A549 (cell line): Measurements from ENCODE around the gene ESYT2. TPM values are rescaled to one million over a fixed set of nuclear protein-coding genes. Genes with fewer than 3 reads are reported as not detected.

ENCODE experiments used
- ATAC-seq, 2 experiments: fragments of 200-7000 bp in 1 of 2; fragments of >200 bp in 1 of 2; cut with Nextera tagmentation in 1 of 2; cut with Tn5 transposase in 1 of 2; 3 replicates each; pipeline versions ENCODE4 v1.8.0 to v1.9.1; 2018 to 2020; ENCODE audit warnings: mild to moderate bottlenecking in 1 of 2, moderate library complexity in 1 of 2
- CTCF ChIA-PET: fragments of 300-600 bp; sonication (Branson Sonifier 250); formaldehyde crosslinking; extraction: SDS; loops from one replicate; lab custom pipeline; 2021; ENCODE audit warnings: antibody characterized with exemption, inconsistent platforms; lab: Yijun Ruan, JAX
- POLR2A ChIA-PET: fragments of 350-600 bp; formaldehyde crosslinking; extraction: SDS; loops from one replicate; lab custom pipeline; 2021; ENCODE audit warnings: antibody characterized with exemption, inconsistent platforms; lab: Yijun Ruan, JAX
- DNase-seq, 2 experiments: peaks; one replicate each; pipeline versions ENCODE4 v3.0.0 to v3.0.0-alpha.2; 2011 to 2016; ENCODE audit warnings: low read depth in 1 of 2, low spot score in 1 of 2
- FAIRE-seq: peaks from 2 replicates; lab custom pipeline; 2011; peaks lifted over from hg19 to GRCh38; lab: Jason Lieb, UNC
- H3K27ac ChIP-seq, 2 experiments: fragments of >200 bp; sonication (Bioruptor Twin); formaldehyde crosslinking; 3 replicates each; pipeline ENCODE4 v1.5.1; 2016 to 2017
- H3K4me1 ChIP-seq: fragments of >200 bp; sonication (Bioruptor Twin); formaldehyde crosslinking; 3 replicates; pipeline ENCODE4 v1.6.1; 2016
- H3K4me2 ChIP-seq: fragments of >200 bp; sonication (Bioruptor Twin); formaldehyde crosslinking; 3 replicates; pipeline ENCODE4 v1.6.1; 2016
- H3K4me3 ChIP-seq: fragments of >200 bp; sonication (Bioruptor Twin); formaldehyde crosslinking; 3 replicates; pipeline ENCODE4 v1.5.1; 2016
- H3K9me3 ChIP-seq: fragments of >200 bp; sonication (Bioruptor Twin); formaldehyde crosslinking; 3 replicates; pipeline ENCODE4 v1.6.1; 2016
- CBX2 ChIP-seq: fragments of 200-600 bp; sonication (generic); IDR thresholded peaks from 2 replicates; pipeline ENCODE4 v1.6.1; 2016; ENCODE audit warnings: low read depth, mild to moderate bottlenecking, borderline replicate concordance
- CEBPB ChIP-seq, 2 experiments: fragments of >200 bp in 1 of 2; sonication (Bioruptor Twin) in 1 of 2; formaldehyde crosslinking in 1 of 2; IDR thresholded peaks; 2 replicates each; pipeline ENCODE4 v1.6.1; 2012 to 2016
- CHD4 ChIP-seq: fragments of 200-600 bp; sonication (generic); IDR thresholded peaks from 2 replicates; pipeline ENCODE4 v1.6.1; 2016; ENCODE audit warnings: antibody characterized with exemption, mild to moderate bottlenecking, borderline replicate concordance
- EHMT2 ChIP-seq: fragments of 200-600 bp; sonication (generic); IDR thresholded peaks from 2 replicates; pipeline ENCODE4 v1.6.1; 2016; ENCODE audit warnings: antibody characterized with exemption, low read depth, mild to moderate bottlenecking, moderate library complexity
- EP300 ChIP-seq, 2 experiments: fragments of >200 bp; sonication (Bioruptor Twin); formaldehyde crosslinking; IDR thresholded peaks; 2 replicates in 1 of 2; 3 replicates in 1 of 2; pipeline ENCODE4 v1.6.1; 2016 to 2017
- ESRRA ChIP-seq: fragments of 150-350 bp; IDR thresholded peaks from 2 replicates; pipeline ENCODE4 v1.6.1; 2014; ENCODE audit warnings: mild to moderate bottlenecking, low read length, borderline replicate concordance
- FOSB ChIP-seq: fragments of 250-450 bp; sonication (Bioruptor Pico); IDR thresholded peaks from 2 replicates; pipeline ENCODE4 v1.5.0; 2020; ENCODE audit warnings: mild to moderate bottlenecking, moderate library complexity
- FOSL2 ChIP-seq, 2 experiments: fragments of 450-650 bp in 1 of 2; fragments of >200 bp in 1 of 2; sonication (Bioruptor Twin) in 1 of 2; formaldehyde crosslinking; IDR thresholded peaks; 2 replicates each; pipeline versions ENCODE4 v1.5.0 to v1.6.1; 2016 to 2020; ENCODE audit warnings: mild to moderate bottlenecking in 1 of 2, moderate library complexity in 1 of 2
- HOXA7 ChIP-seq: fragments of 250-450 bp; sonication (Bioruptor Pico); IDR thresholded peaks from 2 replicates; pipeline ENCODE4 v1.5.0; 2020; ENCODE audit warnings: mild to moderate bottlenecking, moderate library complexity
- JUN ChIP-seq, 2 experiments: fragments of >200 bp; sonication (Bioruptor Twin); formaldehyde crosslinking; IDR thresholded peaks; 2 replicates in 1 of 2; 3 replicates in 1 of 2; pipeline ENCODE4 v1.6.1; 2016 to 2017
- JUNB ChIP-seq: fragments of >200 bp; sonication (Bioruptor Twin); formaldehyde crosslinking; IDR thresholded peaks from 2 replicates; pipeline ENCODE4 v1.6.1; 2016
- MAFK ChIP-seq: fragments of 450-650 bp; IDR thresholded peaks from 2 replicates; pipeline ENCODE4 v1.6.1; 2014; ENCODE audit not compliant: partially characterized antibody
- NR3C1 ChIP-seq: fragments of >200 bp; sonication (Bioruptor Twin); formaldehyde crosslinking; IDR thresholded peaks from 3 replicates; pipeline ENCODE4 v1.6.1; 2017
- POLR2AphosphoS2 ChIP-seq: conservative IDR thresholded peaks from 2 replicates; pipeline ENCODE4 v1.6.1; 2012; ENCODE audit warnings: low read length, improper control_type of control experiment, inconsistent platforms
- RCOR1 ChIP-seq: fragments of 150-350 bp; IDR thresholded peaks from 2 replicates; pipeline ENCODE4 v1.6.1; 2014; ENCODE audit warnings: antibody characterized with exemption, low read length, low read depth
- SMC3 ChIP-seq: fragments of >200 bp; sonication (Bioruptor Twin); formaldehyde crosslinking; IDR thresholded peaks from 3 replicates; pipeline ENCODE4 v1.6.1; 2018; ENCODE audit warnings: inconsistent platforms
- ZC3H11A ChIP-seq: fragments of 450-650 bp; IDR thresholded peaks from 2 replicates; pipeline ENCODE4 v1.6.1; 2014; ENCODE audit warnings: antibody characterized with exemption, mild to moderate bottlenecking
- WGBS: methylation state at CpG from one replicate; pipeline ENCODE4 v1.1.6; 2017; ENCODE audit errors: missing lambda C conversion rate; 5-methylcytosine and 5-hydroxymethylcytosine counted together
- polyA plus RNA-seq, 4 experiments: library from polyadenylated mRNA; depleted of rRNA in 3 of 4; stranded (reverse); fragments of >200 nt; fragmentation: RNase III in 1 of 4; extraction: RNeasy Plus Mini Kit Qiagen cat#74134 plus additional on column Dnase treatment in 1 of 4; gene quantifications; 2 replicates in 3 of 4; 3 replicates in 1 of 4; pipeline ENCODE4 v1.2.3, GENCODE V29; 2011 to 2017
- TF ChIP-seq, protein P1 (sequence below): fragments of 250-450 bp; sonication (Bioruptor Pico); IDR thresholded peaks from 2 replicates; pipeline ENCODE4 v1.5.0; 2021; ENCODE audit warnings: mild to moderate bottlenecking, moderate library complexity, borderline replicate concordance
- TF ChIP-seq, protein P2 (sequence below): IDR thresholded peaks from 2 replicates; pipeline ENCODE4 v1.6.1; 2012
- TF ChIP-seq, protein P3 (sequence below): fragments of 150-350 bp; IDR thresholded peaks from 2 replicates; pipeline ENCODE4 v1.6.1; 2014; ENCODE audit warnings: low read depth, mild to moderate bottlenecking, low read length
- TF ChIP-seq, protein P4 (sequence below): fragments of 450-650 bp; IDR thresholded peaks from 2 replicates; pipeline ENCODE4 v1.6.1; 2014; ENCODE audit warnings: antibody characterized with exemption

ESYT2 gene
- polyA plus RNA-seq, 2 of the 4 experiments (the other 2 are of a cell fraction) = 45.8 to 77.0 TPM

DNA sequence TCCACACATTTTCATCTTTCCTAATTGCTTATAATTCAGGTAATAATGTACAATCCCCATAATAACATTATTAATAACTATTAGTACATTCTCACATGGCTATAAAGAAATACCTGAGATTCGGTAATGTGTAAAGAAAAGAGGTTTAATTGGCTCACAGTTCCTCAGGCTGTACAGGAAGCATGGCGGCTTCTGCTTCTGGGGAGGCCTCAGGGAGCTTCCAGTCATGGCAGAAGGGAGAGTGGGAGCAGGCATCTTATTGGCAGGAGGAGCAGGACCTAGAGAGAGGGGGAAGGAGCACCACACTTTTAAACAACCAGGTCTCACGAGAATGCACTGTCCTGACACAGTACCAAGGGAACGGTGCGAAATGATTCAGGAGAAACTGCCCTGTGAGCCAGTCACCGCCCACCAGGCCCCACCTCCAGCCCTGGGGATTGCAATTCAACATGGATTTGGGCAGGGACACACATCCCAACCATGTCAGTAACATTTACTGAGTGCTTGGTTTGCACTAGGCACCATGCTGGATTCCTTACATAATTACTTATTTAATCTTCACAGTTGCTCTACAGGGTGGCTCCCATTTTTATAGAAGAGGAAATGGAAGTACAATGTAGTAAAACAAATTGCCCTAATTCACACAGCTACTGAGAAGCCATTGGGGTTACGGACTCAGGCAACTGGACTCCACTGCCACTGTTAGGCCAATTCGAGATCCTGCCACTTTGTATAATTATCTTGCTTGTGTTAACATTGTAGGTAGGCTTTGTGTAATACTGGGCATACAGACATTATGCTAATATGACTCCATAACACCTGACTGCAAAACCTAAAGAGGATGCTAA lies 8.7 kb upstream of the ESYT2 start (continued):
- TF ChIP-seq, protein P1, sequence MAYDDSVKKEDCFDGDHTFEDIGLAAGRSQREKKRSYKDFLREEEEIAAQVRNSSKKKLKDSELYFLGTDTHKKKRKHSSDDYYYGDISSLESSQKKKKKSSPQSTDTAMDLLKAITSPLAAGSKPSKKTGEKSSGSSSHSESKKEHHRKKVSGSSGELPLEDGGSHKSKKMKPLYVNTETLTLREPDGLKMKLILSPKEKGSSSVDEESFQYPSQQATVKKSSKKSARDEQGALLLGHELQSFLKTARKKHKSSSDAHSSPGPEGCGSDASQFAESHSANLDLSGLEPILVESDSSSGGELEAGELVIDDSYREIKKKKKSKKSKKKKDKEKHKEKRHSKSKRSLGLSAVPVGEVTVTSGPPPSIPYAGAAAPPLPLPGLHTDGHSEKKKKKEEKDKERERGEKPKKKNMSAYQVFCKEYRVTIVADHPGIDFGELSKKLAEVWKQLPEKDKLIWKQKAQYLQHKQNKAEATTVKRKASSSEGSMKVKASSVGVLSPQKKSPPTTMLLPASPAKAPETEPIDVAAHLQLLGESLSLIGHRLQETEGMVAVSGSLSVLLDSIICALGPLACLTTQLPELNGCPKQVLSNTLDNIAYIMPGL (CRISPR knock-in tag) = no peak

DNA sequence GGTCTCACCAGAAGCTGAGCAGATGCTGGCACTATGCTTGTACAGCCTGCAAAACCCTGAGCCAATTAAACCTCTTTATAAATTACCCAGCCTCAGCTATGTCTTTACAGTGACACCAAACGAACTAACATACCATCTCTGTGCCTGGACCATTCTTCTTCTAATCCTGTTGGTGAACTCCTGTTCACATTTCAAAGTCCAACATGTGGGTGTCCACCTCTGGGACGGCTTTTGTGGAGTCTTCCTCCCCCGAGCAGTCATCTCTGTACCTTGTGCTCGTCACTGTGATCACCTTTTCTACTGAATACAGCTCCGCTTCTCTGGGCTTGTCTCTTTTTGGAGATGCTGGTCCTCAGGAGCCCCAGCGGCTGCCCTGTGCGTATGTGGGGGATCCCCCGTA lies 7.4 kb upstream of the ESYT2 start:
- ATAC-seq = no peak
- H3K9me3 ChIP-seq = no peaks in the 10 kb centered on the region
- ChIA-PET POLR2A (no interaction called here), CTCF (interaction anchor here (0.6 to 1.4 kb wide), 3 partner anchors 10 to 23 kb away, joined by 3 read pairs; no protein-coding TSS in a partner anchor)
- FAIRE-seq = no peak
- no peaks in the 10 kb centered on the region for H3K4me1 ChIP-seq
- WGBS = 48% methylated on average over 8 of the region's 8 CpGs
- no peak overlapping the region for H3K27ac ChIP-seq
- no peak for DNase-seq
- H3K4me3 ChIP-seq = no peak overlapping the region
- no peak overlapping the region for H3K4me2 ChIP-seq
- no peak for TF ChIP-seq HOXA7 (CRISPR knock-in tag)
- TF ChIP-seq CEBPB (IDR thresholded peaks at IDR 0.05) = no peak
- TF ChIP-seq EHMT2 = no peak

DNA sequence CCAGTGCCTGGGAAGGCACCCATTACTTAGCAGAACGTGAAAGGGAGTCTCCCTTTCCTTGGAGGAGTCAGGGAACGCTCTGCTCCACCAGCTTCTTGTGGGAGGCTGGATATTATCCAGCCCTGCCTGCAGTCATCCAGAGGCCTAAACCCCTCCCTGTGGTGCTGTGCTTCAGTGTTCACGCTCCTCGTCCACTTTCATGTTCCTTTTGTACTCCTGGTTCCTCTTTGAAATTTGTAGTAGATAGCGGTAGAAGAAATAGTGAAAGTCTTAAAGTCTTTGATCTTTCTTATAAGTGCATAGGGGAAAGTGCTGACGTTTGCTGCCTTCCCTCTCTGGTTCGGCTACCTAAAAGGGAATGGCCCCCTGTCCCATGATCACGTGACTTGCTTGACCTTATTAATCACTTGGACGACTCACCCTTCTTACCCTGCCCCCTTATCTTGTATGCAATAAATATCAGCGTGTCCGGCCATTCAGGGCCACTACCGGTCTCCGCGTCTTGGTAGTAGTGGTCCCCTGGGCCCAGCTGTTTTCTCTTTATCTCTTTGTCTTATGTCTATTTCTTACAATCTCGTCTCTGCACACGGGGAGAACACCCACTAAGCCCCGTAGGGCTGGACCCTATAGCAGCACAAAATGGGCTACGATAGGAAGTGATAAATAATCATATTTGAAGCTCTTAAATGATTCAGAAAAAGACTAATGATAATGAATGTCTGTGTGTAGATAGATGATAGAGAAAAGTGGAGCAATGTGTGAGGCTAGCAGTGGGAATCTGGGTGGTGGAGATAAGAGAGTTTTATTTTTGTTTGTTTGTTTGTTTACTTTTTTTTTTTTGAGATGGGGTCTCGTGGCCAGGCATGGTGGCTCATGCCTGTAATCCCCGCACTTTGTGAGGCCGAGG lies 5.8 kb upstream of the ESYT2 start:
- TF ChIP-seq CBX2 = no peak
- TF ChIP-seq POLR2AphosphoS2 = no peak
- no peak for TF ChIP-seq CHD4
- TF ChIP-seq EHMT2 = no peak
- TF ChIP-seq, protein P2, sequence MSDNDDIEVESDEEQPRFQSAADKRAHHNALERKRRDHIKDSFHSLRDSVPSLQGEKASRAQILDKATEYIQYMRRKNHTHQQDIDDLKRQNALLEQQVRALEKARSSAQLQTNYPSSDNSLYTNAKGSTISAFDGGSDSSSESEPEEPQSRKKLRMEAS = no peak
- TF ChIP-seq JUNB = no peak
- TF ChIP-seq JUN (IDR thresholded peaks at IDR 0.05) = no peak
- TF ChIP-seq, protein P3, sequence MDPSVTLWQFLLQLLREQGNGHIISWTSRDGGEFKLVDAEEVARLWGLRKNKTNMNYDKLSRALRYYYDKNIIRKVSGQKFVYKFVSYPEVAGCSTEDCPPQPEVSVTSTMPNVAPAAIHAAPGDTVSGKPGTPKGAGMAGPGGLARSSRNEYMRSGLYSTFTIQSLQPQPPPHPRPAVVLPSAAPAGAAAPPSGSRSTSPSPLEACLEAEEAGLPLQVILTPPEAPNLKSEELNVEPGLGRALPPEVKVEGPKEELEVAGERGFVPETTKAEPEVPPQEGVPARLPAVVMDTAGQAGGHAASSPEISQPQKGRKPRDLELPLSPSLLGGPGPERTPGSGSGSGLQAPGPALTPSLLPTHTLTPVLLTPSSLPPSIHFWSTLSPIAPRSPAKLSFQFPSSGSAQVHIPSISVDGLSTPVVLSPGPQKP = no peak
- TF ChIP-seq, protein P4, sequence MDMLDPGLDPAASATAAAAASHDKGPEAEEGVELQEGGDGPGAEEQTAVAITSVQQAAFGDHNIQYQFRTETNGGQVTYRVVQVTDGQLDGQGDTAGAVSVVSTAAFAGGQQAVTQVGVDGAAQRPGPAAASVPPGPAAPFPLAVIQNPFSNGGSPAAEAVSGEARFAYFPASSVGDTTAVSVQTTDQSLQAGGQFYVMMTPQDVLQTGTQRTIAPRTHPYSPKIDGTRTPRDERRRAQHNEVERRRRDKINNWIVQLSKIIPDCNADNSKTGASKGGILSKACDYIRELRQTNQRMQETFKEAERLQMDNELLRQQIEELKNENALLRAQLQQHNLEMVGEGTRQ = no peak
- TF ChIP-seq NR3C1 = no peak
- TF ChIP-seq SMC3 = no peak
- no peak for TF ChIP-seq RCOR1
- TF ChIP-seq FOSL2 (IDR thresholded peaks at IDR 0.05) = no peak
- no peak for TF ChIP-seq FOSL2 (CRISPR knock-in tag; IDR thresholded peaks at IDR 0.05)
- no peak for TF ChIP-seq ZC3H11A
- TF ChIP-seq EP300 (IDR thresholded peaks at IDR 0.05) = no peak
- TF ChIP-seq ESRRA = no peak
- no peak for TF ChIP-seq FOSB (CRISPR knock-in tag)
- TF ChIP-seq MAFK = no peak
- Histone ChIP-seq H3K4me3 (no peak overlapping the region), H3K27ac (no peak overlapping the region), H3K4me2 (no peak overlapping the region), H3K4me1 (peaks cover 5% of the 10 kb centered on the region; the same call in 2 of the 3 replicates), H3K9me3 (no peaks in the 10 kb centered on the region)
- FAIRE-seq (no peak), ATAC-seq (no peak), DNase-seq (no peak)
- 70% methylated on average over 21 of the region's 21 CpGs for WGBS
- CTCF ChIA-PET = interaction anchor here (1.2 kb wide), 1 partner anchor 17 kb away, joined by 5 read pairs; no protein-coding TSS in a partner anchor
- POLR2A ChIA-PET = no interaction called here
